ENCODE measurements around the gene DCHS2.

DCHS2 gene

GRCh38 chr4:154454710-154455109, 36.9 kb downstream of the DCHS2 start:
- no peak for DNase-seq (ENCODE audit: low spot score)

DNA sequence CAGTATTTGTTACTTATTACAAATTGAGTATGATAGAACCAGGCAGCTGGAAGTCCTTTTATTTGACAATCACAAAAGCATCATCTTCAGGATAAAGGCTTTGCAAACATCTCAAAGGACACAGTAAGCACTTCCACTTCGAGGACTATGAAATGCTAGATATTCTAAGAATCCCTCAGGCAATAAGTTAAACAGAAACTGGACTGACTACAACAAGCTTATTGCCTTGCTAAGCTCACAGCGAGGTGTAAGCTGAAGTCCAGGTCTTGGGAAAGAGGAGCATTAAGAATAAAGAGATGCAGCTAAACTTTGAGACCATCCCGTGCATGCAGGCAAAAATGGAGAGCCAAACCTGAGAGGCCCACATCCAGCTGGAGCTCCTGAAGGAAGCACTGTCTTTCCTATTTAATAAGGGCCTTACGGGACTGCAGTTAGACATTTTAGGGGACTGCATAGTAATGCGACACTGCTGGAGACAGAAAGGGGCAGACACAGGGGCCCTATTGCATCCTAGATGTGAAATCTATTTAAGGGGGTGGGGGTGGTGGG, 38.7 kb downstream of the DCHS2 start:
- DNase-seq (ENCODE audit: low spot score) = no peak

DNA sequence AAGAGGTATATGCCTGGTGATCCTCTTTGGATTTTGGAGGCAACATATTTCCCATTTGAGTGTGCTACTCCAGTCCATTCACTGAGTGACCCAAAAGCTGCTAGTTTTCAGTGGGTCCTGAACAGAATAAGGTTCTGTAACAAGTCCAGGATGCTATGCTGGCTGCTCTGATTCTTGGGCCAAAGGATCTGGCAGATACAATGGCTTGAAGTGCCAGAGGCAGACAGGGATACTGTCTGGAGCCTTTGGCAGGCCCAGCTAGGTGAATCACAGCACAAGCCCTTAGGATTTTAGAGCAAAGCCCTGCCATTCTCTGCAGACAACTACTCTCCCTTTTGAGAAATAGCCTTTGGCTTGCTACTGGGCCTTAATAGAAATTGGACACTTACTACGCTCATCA, 40.6 kb downstream of the DCHS2 start:
- no peak for DNase-seq (ENCODE audit: low spot score)

GRCh38 chr4:154444958-154445357, 46.6 kb downstream of the DCHS2 start:
- DNase-seq (ENCODE audit: low spot score) = no peak

GRCh38 chr4:154441982-154442381, 49.6 kb downstream of the DCHS2 start:
- DNase-seq (ENCODE audit: low spot score) = no peak

- no peak for DNase-seq (ENCODE audit: low spot score)
These were observed 50.5 kb downstream of the DCHS2 start for GRCh38 chr4:154441124-154441523.

GRCh38 chr4:154439224-154439623, 52.4 kb downstream of the DCHS2 start:
- DNase-seq (ENCODE audit: low spot score) = no peak

GRCh38 chr4:154435895-154436294, 55.7 kb downstream of the DCHS2 start:
- no peak for DNase-seq (ENCODE audit: low spot score)

- DNase-seq (ENCODE audit: low spot score) = no peak
These were observed 58.1 kb downstream of the DCHS2 start for GRCh38 chr4:154433543-154433942.

GRCh38 chr4:154429176-154429575, 62.4 kb downstream of the DCHS2 start:
- DNase-seq (ENCODE audit: low spot score) = no peak

DNA sequence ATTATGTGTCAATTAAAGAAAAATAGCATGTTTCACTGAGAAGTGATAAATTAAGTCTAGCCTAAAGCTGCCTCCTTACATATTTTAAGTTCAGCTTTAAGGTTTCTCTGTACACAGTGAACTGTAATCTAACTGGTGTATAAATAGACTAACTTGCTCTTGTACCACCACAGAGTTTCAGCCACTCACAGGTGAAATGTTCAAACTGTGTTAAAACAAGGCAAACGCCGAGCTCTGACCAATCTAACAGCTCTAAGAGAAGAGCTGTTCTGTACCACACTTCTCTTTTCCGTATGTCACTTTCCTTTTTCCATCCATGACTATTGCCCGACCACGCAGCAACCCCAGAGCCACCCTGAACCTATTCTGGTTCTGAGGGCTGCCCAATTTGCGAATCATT, 64.5 kb downstream of the DCHS2 start:
- DNase-seq (ENCODE audit: low spot score) = no peak

DNA sequence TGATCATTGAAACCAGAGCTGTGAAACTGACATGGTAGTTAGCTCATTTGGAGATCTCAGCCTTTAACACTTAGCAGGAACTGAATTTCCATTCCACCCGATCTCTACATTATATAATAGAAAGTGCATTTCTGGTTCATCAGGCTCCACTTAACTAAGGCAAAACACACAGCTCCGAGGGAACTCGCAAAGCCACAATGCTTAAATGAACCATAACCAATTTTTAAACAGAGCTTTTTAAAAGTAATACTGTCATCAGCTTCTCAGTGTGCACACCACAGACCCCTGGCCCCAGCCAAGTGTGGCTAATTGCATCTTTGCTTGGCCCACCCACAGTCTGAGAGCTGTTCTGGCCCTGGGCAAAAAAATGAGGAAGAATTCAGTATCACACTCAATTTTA, 66.1 kb downstream of the DCHS2 start:
- no peak for DNase-seq (ENCODE audit: low spot score)

DNA sequence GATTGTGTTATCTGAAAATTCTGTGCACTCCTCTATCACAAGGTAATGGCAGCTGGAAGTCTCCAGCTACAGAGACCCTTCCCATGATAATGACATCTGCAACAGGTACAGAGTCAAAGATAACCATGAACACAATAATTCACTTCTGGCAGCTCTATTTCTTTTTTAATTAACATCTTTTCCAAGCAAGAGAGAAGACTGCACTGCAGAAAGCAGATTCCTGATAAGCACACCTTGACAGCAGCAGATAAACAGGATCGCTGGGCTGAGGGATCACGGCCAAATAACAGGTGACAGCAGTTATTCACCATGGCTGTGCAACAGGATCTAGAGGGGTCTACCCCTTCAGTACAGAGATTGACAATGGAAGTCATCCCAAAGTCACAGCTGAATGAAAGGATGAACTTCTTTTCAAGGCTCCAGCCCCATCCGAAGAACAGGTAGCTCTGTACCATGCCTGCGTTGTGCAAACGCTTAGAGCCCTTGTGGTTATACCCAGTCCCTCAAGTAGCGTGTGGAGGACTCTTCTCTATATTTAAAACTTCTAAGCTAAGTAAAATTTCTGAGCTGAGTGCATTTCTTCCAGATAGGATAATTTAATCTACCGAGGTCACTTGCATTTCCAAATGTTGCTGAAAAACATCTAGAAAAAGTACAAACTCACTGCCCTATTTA, 66.7 kb downstream of the DCHS2 start:
- no peak for DNase-seq (ENCODE audit: low spot score)

DNA sequence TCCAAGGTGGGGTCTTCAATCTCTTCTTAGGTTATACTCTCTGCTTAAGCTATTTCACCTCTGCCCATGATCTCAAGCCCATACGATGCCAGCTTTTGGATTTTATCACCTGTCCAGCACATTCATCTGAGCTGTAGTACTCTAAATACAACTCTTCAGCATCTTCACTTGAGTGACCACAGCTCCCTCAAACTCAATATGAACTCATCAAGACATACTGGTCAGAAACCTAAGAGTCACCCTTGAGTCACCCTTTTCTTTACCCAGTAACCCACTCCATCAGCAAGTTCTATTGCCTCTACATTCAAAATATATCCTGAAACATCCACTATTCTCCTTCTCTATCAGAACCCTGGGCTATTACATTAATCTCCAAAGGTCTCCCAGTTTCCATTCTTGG, 69.4 kb downstream of the DCHS2 start:
- DNase-seq (ENCODE audit: low spot score) = no peak

DNA sequence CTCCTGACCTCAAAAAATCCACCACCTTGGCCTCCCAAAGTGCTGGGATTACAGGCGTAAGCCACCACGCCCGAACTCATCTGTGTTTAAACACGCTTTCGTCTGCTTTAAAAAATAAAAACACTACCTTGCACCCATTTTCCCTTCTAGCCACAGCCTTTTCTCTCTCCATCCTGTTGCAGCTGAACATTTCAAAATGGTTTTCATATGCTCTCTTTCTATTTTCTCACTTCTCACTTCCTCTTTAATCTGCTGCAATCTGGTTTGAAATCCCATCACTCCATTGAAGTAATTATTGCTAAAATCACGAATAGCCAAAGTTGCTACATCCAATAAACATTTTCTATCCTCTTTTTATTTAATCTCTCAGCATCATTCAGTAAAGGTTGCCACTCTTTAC, 70.0 kb downstream of the DCHS2 start:
- DNase-seq (ENCODE audit: low spot score) = no peak

DNA sequence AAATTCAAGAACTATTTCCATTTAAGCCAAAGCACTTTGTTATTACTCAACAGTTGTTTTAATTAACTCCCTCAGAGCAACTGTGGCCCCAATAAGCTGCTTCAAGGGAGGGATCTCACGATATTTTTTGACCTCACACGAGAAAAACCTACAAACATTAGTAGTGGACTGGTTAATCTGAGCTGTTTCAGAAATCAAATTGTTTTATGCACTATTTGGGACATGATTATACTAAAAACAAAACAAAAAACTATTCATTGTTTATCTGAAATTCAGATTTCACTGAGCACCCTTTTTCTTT, 74.3 kb downstream of the DCHS2 start:
- DNase-seq (ENCODE audit: low spot score) = no peak

DNA sequence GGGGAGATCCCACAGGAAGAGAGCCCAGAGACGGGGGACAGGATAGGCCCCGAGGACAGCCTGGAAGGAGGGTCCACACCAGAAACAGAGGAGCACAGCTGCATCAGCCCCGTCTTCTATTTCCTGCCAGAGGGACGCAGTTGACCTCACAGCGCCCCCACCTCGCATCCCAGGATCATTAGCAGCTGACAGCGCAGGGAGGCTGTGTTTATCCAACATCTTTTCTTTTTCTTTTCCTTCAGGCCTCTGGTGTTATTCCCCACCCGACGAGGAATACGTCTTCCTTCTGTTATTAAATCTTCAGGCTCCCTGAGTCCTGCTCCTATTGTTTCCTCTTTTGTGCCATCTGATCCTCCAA, 75.4 kb downstream of the DCHS2 start:
- peak; percentile 3 for DNase-seq (ENCODE audit: low spot score)

GRCh38 chr4:154415313-154415712, 76.3 kb downstream of the DCHS2 start:
- no peak for DNase-seq (ENCODE audit: low spot score)

GRCh38 chr4:154414796-154415195, 76.8 kb downstream of the DCHS2 start:
- DNase-seq (ENCODE audit: low spot score) = no peak

DNA sequence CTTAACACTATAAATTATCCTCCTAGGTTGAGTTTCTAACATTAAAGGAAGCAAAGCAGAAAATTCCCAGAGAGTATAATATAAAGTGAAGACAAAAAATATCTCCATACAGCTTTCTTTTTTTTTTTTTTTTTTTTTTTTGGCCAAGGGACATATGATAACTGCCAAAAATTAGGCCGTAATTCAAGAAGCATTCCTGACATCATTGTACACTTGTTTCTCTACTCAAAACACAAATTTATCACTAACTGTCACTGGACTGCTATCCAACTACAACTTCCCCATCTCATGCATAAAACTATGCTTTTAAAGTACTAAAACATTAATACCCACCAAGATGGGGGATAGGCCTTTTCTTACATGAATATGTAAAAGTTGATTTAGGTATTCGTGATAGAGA, 77.2 kb downstream of the DCHS2 start:
- DNase-seq (ENCODE audit: low spot score) = no peak

GRCh38 chr4:154407443-154407842, 84.2 kb downstream of the DCHS2 start:
- DNase-seq (ENCODE audit: low spot score) = no peak

GRCh38 chr4:154406018-154406795, 85.4 kb downstream of the DCHS2 start:
- no peak for DNase-seq (ENCODE audit: low spot score)

GRCh38 chr4:154399259-154399974, 92.2 kb downstream of the DCHS2 start:
- DNase-seq (ENCODE audit: low spot score) = peak; percentile 71
